H9 (cell line): ENCODE data around the gene C10orf105. TPM values are rescaled to one million over a fixed set of nuclear protein-coding genes. Genes with fewer than 3 reads are reported as not detected.

Experiments
- DNase-seq: peaks from one replicate; pipeline ENCODE4 v3.0.0-alpha.2; 2017
- H2AFZ ChIP-seq: one replicate; pipeline ENCODE4 v1.6.1; 2013; ENCODE audit warnings: mild to moderate bottlenecking, low read length, control low read depth, moderate library complexity
- H2AK5ac ChIP-seq: 2 replicates; pipeline ENCODE4 v1.6.1; 2013; ENCODE audit warnings: low read length, control low read depth, mixed read lengths; ENCODE audit not compliant: insufficient read length
- H2BK120ac ChIP-seq: one replicate; pipeline ENCODE4 v1.6.1; 2013; ENCODE audit warnings: low read depth, mild to moderate bottlenecking, low read length, control low read depth, inconsistent platforms; ENCODE audit not compliant: poor library complexity, severe bottlenecking
- H2BK12ac ChIP-seq: 2 replicates; pipeline ENCODE4 v1.6.1; 2013; ENCODE audit warnings: low read length, control low read depth, mixed read lengths, low read depth; ENCODE audit not compliant: insufficient read length
- H2BK15ac ChIP-seq: 2 replicates; pipeline ENCODE4 v1.6.1; 2013; ENCODE audit warnings: low read depth, low read length, control low read depth
- H2BK20ac ChIP-seq: one replicate; pipeline ENCODE4 v1.6.1; 2013; ENCODE audit warnings: low read depth, mild to moderate bottlenecking, low read length, control low read depth, inconsistent platforms; ENCODE audit not compliant: poor library complexity, severe bottlenecking
- H2BK5ac ChIP-seq: 2 replicates; pipeline ENCODE4 v1.6.1; 2013; ENCODE audit warnings: low read length, control low read depth, mixed read lengths; ENCODE audit not compliant: insufficient read length
- H3K14ac ChIP-seq: 2 replicates; pipeline ENCODE4 v1.6.1; 2013; ENCODE audit warnings: low read length, control low read depth; ENCODE audit not compliant: insufficient read depth
- H3K18ac ChIP-seq: 2 replicates; pipeline ENCODE4 v1.6.1; 2013; ENCODE audit warnings: low read depth, mild to moderate bottlenecking, mixed read lengths, low read length, control low read depth; ENCODE audit not compliant: insufficient read length
- H3K23ac ChIP-seq: 2 replicates; pipeline ENCODE4 v1.6.1; 2013; ENCODE audit warnings: low read length, control low read depth, mixed read lengths, low read depth; ENCODE audit not compliant: insufficient read length
- H3K23me2 ChIP-seq: 2 replicates; pipeline ENCODE4 v1.6.1; 2013; ENCODE audit warnings: low read depth, mild to moderate bottlenecking, mixed read lengths, low read length, control low read depth; ENCODE audit not compliant: insufficient read length, poor library complexity, severe bottlenecking
- H3K27ac ChIP-seq: 2 replicates; pipeline ENCODE4 v1.5.1; 2013; ENCODE audit warnings: low read length, control low read depth, mixed read lengths, low read depth; ENCODE audit not compliant: insufficient read length
- H3K27me3 ChIP-seq: 2 replicates; pipeline ENCODE4 v1.6.1; 2013; ENCODE audit warnings: low read length, control low read depth, inconsistent platforms; ENCODE audit not compliant: insufficient read depth
- H3K4ac ChIP-seq: 2 replicates; pipeline ENCODE4 v1.6.1; 2013; ENCODE audit warnings: low read depth, mild to moderate bottlenecking, control low read depth, inconsistent platforms, low read length, moderate library complexity
- H3K4me1 ChIP-seq: 2 replicates; pipeline ENCODE4 v1.6.1; 2013; ENCODE audit warnings: low read length, control low read depth, inconsistent platforms; ENCODE audit not compliant: insufficient read depth
- H3K4me2 ChIP-seq: 2 replicates; pipeline ENCODE4 v1.6.1; 2013; ENCODE audit warnings: low read length, control low read depth, mixed read lengths; ENCODE audit not compliant: insufficient read length, insufficient read depth
- H3K56ac ChIP-seq: 2 replicates; pipeline ENCODE4 v1.6.1; 2013; ENCODE audit warnings: low read depth, mild to moderate bottlenecking, mixed read lengths, low read length, control low read depth; ENCODE audit not compliant: insufficient read length
- H3K79me1 ChIP-seq: 2 replicates; pipeline ENCODE4 v1.6.1; 2013; ENCODE audit warnings: low read depth, mild to moderate bottlenecking, moderate library complexity, low read length, control low read depth, inconsistent platforms; ENCODE audit not compliant: insufficient read depth, poor library complexity, severe bottlenecking
- H3K79me2 ChIP-seq: 2 replicates; pipeline ENCODE4 v1.6.1; 2013; ENCODE audit warnings: low read length, control low read depth, inconsistent platforms; ENCODE audit not compliant: insufficient read depth
- H3K9ac ChIP-seq: 2 replicates; pipeline ENCODE4 v1.6.1; 2013; ENCODE audit warnings: low read length, control low read depth, mixed read lengths; ENCODE audit not compliant: insufficient read length; ENCODE audit errors: extremely low read depth
- H3K9me3 ChIP-seq: one replicate; pipeline ENCODE4 v1.6.1; 2013; ENCODE audit warnings: low read depth, low read length, inconsistent platforms; ENCODE audit not compliant: control insufficient read depth
- H3T11ph ChIP-seq: one replicate; pipeline ENCODE4 v1.6.1; 2013; ENCODE audit warnings: mild to moderate bottlenecking, low read length, control low read depth, inconsistent platforms
- H4K20me1 ChIP-seq: one replicate; pipeline ENCODE4 v1.6.1; 2013; ENCODE audit not compliant: control insufficient read depth, insufficient read length, insufficient read depth
- H4K5ac ChIP-seq: 2 replicates; pipeline ENCODE4 v1.6.1; 2013; ENCODE audit warnings: low read depth, mild to moderate bottlenecking, mixed read lengths, low read length, control low read depth; ENCODE audit not compliant: insufficient read length
- H4K8ac ChIP-seq: replicated peaks from 2 replicates; pipeline ENCODE4 v1.6.1; 2013; ENCODE audit warnings: low read length, control low read depth, mixed read lengths, low read depth; ENCODE audit not compliant: insufficient read length
- H4K91ac ChIP-seq: 2 replicates; pipeline ENCODE4 v1.6.1; 2013; ENCODE audit warnings: low read depth, mild to moderate bottlenecking, moderate library complexity, mixed read lengths, low read length, control low read depth; ENCODE audit not compliant: insufficient read length
- H3K27ac Mint-ChIP-seq, 3 experiments: 2 replicates in 2 of 3; 3 replicates in 1 of 3; pipeline ENCODE4 v1.8.0; 2020 to 2021; ENCODE audit warnings: mixed read lengths in 3 of 3, mild to moderate bottlenecking in 1 of 3, moderate library complexity in 1 of 3
- H3K27me3 Mint-ChIP-seq: 2 replicates; pipeline ENCODE4 v1.8.0; 2021; ENCODE audit warnings: low read depth, mild to moderate bottlenecking, moderate library complexity, mixed read lengths
- H3K36me3 Mint-ChIP-seq, 3 experiments: 2 replicates in 2 of 3; 3 replicates in 1 of 3; pipeline ENCODE4 v1.8.0; 2020 to 2021; ENCODE audit warnings: low read depth in 3 of 3, mixed read lengths in 3 of 3; ENCODE audit not compliant: insufficient read depth in 1 of 3
- H3K4me1 Mint-ChIP-seq, 2 experiments: 2 replicates each; pipeline ENCODE4 v1.8.0; 2020; ENCODE audit warnings: mixed read lengths in 2 of 2
- H3K4me3 Mint-ChIP-seq, 2 experiments: 2 replicates in 1 of 2; 3 replicates in 1 of 2; pipeline ENCODE4 v1.8.0; 2020 to 2021; ENCODE audit warnings: mild to moderate bottlenecking in 2 of 2, mixed read lengths in 2 of 2, moderate library complexity in 1 of 2
- H3K9me3 Mint-ChIP-seq, 2 experiments: 2 replicates in 1 of 2; 3 replicates in 1 of 2; pipeline ENCODE4 v1.8.0; 2020; ENCODE audit warnings: mild to moderate bottlenecking in 2 of 2, mixed read lengths in 2 of 2, moderate library complexity in 1 of 2
- WGBS: extraction: QIAGEN DNeasy Blood & Tissue Kit; methylation state at CpG from one replicate; pipeline ENCODE4 v1.1.7; 2013; ENCODE audit warnings: missing lambda C conversion rate, low lambda C conversion rate, mixed read lengths; ENCODE audit not compliant: insufficient read length; ENCODE audit errors: extremely low coverage; 5-methylcytosine and 5-hydroxymethylcytosine counted together
- total RNA-seq: library from RNA; stranded (reverse); gene quantifications from 2 replicates; pipeline ENCODE4 v1.2.1, GENCODE V29; 2021
- TF ChIP-seq, protein P1 (sequence below): fragments of 200-600 bp; sonication (generic); conservative IDR thresholded peaks from 3 replicates; pipeline ENCODE4 v1.8.0; 2021; ENCODE audit warnings: antibody characterized with exemption, mild to moderate bottlenecking

The C10orf105 gene
- total RNA-seq, 1 experiment from 2014 or later, result 0.26 TPM

DNA sequence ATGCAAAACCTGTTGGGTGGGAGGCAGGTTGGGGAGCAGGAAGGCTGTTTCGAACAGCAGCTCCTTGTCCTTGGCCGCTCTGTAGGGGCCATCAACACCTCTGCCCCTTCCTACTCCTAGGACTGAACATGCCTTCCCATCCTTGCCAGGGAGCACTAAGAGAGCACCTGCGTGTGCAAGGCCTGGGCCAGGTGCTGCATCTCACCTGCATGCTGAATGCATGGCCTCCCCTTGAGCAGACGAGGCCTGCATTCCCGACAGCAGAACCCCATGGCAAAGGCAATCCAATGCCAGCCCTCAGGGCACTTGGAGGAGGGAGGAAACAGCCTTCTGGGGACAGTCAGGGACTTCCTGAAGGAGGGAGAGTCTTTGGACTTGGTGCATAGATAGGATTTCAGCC lies 42.7 kb upstream of the C10orf105 start:
- Histone ChIP-seq H2BK15ac (no peak overlapping the region), H3K4me1 (no peaks in the 10 kb centered on the region), H2BK20ac (no peak overlapping the region), H3K56ac (no peak overlapping the region), H3K9ac (no peak overlapping the region), H3K27ac (no peak overlapping the region), H3K23ac (no peak overlapping the region), H4K5ac (no peak overlapping the region), H3K9me3 (no peaks in the 10 kb centered on the region), H3K14ac (no peak overlapping the region), H4K91ac (no peak overlapping the region), H2AK5ac (no peak overlapping the region), H4K20me1 (no peaks in the 10 kb centered on the region), H3K79me1 (no peaks in the 10 kb centered on the region), H3K27me3 (no peaks in the 10 kb centered on the region), H3T11ph (no peak overlapping the region), H3K79me2 (no peaks in the 10 kb centered on the region), H3K4ac (no peak overlapping the region), H2BK5ac (no peak overlapping the region), H2BK120ac (no peak overlapping the region), H3K4me2 (no peak overlapping the region), H2BK12ac (no peak overlapping the region), H2AFZ (no peak overlapping the region), H3K18ac (no peak overlapping the region), H4K8ac (no peak overlapping the region), H3K23me2 (no peaks in the 10 kb centered on the region)
- WGBS, result no CpG with 5 or more reads among the region's 5 CpGs
- no peak overlapping the region for H3K4me3 Mint-ChIP-seq
- no peak overlapping the region for H3K27ac Mint-ChIP-seq
- H3K36me3 Mint-ChIP-seq, result no peaks in the 10 kb centered on the region
- TF ChIP-seq, protein P1, sequence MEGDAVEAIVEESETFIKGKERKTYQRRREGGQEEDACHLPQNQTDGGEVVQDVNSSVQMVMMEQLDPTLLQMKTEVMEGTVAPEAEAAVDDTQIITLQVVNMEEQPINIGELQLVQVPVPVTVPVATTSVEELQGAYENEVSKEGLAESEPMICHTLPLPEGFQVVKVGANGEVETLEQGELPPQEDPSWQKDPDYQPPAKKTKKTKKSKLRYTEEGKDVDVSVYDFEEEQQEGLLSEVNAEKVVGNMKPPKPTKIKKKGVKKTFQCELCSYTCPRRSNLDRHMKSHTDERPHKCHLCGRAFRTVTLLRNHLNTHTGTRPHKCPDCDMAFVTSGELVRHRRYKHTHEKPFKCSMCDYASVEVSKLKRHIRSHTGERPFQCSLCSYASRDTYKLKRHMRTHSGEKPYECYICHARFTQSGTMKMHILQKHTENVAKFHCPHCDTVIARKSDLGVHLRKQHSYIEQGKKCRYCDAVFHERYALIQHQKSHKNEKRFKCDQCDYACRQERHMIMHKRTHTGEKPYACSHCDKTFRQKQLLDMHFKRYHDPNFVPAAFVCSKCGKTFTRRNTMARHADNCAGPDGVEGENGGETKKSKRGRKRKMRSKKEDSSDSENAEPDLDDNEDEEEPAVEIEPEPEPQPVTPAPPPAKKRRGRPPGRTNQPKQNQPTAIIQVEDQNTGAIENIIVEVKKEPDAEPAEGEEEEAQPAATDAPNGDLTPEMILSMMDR, result no peak
- H3K4me1 Mint-ChIP-seq, result peaks cover 6% of the 10 kb centered on the region in 2 experiments
- peaks cover 6% of the 10 kb centered on the region for H3K27me3 Mint-ChIP-seq
- H3K9me3 Mint-ChIP-seq, result no peaks in the 10 kb centered on the region; a peak in 1 of 5 replicates
- no peak for DNase-seq
